ENCODE data around the gene ISG15. TPM values are rescaled to one million over a fixed set of nuclear protein-coding genes. Genes with fewer than 3 reads are reported as not detected.

Gene ISG15
- total and polyA plus RNA-seq, 2 of the 13 experiments (the other 11 are each of a cell fraction or from before 2014, with no cell fraction given): 42.1 to 54.9 TPM

GRCh38 chr1:1061682-1062345 is 48.5 kb downstream of the ISG15 start:
- no peak for DNase-seq (ENCODE audit: low spot score)
- Histone ChIP-seq H3K27ac (ENCODE audit: extremely low read length, insufficient read depth, low read length) (no peak overlapping the region), H3K27me3 (ENCODE audit: control insufficient read depth in 1 of 2, insufficient read depth in 2 of 2, low read length in 2 of 2) (no peaks in the 10 kb centered on the region), H3K79me2 (ENCODE audit: insufficient read depth, low read length) (no peaks in the 10 kb centered on the region), H3K4me1 (ENCODE audit: insufficient read depth, low read length) (peaks cover 52% of the 10 kb centered on the region), H4K20me1 (ENCODE audit: insufficient read depth, low read length) (no peaks in the 10 kb centered on the region), H3K36me3 (replicated peaks in 1 of 2; ENCODE audit: control insufficient read depth in 1 of 2, insufficient read depth in 2 of 2, low read length in 2 of 2) (no peaks in the 10 kb centered on the region), H3K9ac (ENCODE audit: insufficient read depth, low read depth, low read length) (no peak overlapping the region), H3K9me3 (ENCODE audit: low read length) (no peaks in the 10 kb centered on the region), H3K4me2 (ENCODE audit: low read depth, low read length) (no peak overlapping the region), H3K4me3 (replicated peaks in 1 of 3; ENCODE audit: insufficient read depth in 1 of 3, low read depth in 2 of 3, low read length in 3 of 3) (no peak overlapping the region; a peak in 1 of 6 replicates), H2AFZ (ENCODE audit: low read length) (no peak overlapping the region)
- WGBS (ENCODE audit: low lambda C conversion rate): 84% methylated on average over 14 of the region's 18 CpGs
- POLR2A ChIA-PET: no interaction called here
- no TSS peak for BruUV-seq (replicated peaks)
- TF ChIP-seq MYC (CRISPR knock-in tag; IDR thresholded peaks at IDR 0.05; ENCODE audit: borderline replicate concordance) (no peak), AGO2 (optimal IDR thresholded peaks at IDR 0.05; ENCODE audit: low read depth, low read length) (peak; percentile 30), ZNF354B (CRISPR knock-in tag; IDR thresholded peaks at IDR 0.05) (no peak), DMTF1 (CRISPR knock-in tag; IDR thresholded peaks at IDR 0.05) (no peak), ZNF253 (CRISPR knock-in tag; IDR thresholded peaks at IDR 0.05; ENCODE audit: borderline replicate concordance) (no peak)
- CTCF ChIA-PET (ENCODE audit: low intra/inter-chr PET ratio, low total read pairs): no interaction called here
- ATAC-seq: no peak
- in situ Hi-C loops (cut with HindIII; ENCODE audit: extremely low pct_ligation_motif_present, low pct_unique_long_range_greater_than_20kb) (no loop called here), intact Hi-C loops (cut with micrococcal nuclease; ENCODE audit: unreplicated experiment) (no loop called here)
- no peak for FAIRE-seq

All from HepG2 (cell line).